Measurements from ENCODE around the gene LDHD.

LDHD gene

DNA sequence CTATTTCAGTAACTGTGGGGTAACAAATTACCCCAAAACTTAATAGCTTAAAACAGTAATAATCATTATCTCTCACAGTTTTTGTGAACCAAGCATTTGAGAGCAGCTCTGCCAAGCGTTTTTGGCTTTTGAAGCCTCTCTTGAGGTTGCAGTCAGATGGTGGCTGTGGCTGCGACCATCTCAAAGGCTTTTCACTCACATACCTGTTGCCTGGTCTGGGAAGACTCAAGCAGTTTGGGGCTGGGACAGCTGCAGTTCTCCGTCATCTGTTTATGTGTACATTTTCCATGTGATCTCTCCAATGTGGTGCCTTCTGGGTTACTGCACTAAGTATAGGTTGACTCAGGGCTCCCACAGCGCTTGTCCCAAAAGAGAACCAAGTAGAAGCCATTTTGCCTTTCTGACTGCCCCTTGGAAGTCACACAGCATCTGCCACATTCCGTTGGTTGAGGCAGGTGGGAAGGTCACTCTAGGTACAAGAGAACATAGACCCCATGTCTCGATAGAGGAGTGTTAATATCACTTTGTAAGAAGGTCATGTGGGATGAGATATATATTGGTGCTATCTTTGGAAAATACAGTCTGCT, 49.6 kb downstream of the LDHD start:
- Histone ChIP-seq H3K4me2 (ENCODE audit: low read depth, low read length, poor library complexity, severe bottlenecking) (no peak overlapping the region), H3K27ac (ENCODE audit: low read depth, low read length) (no peak overlapping the region), H3K9me2 (replicated peaks; ENCODE audit: insufficient read depth, low read length) (no peaks in the 10 kb centered on the region), H3K9me3 (ENCODE audit: insufficient read depth, low read length) (no peaks in the 10 kb centered on the region), H3K9ac (ENCODE audit: low read length) (no peak overlapping the region), H3K27me3 (ENCODE audit: low read length) (no peaks in the 10 kb centered on the region), H2AFZ (ENCODE audit: low read depth, low read length, severe bottlenecking) (no peak overlapping the region), H3K79me2 (ENCODE audit: insufficient read depth, low read length) (no peaks in the 10 kb centered on the region), H3F3A (ENCODE audit: insufficient read depth) (no peaks in the 10 kb centered on the region), H4K20me1 (ENCODE audit: low read depth, low read length) (no peaks in the 10 kb centered on the region), H3K4me3 (ENCODE audit: insufficient read depth, low read length, poor library complexity, severe bottlenecking) (no peak overlapping the region), H3K36me3 (ENCODE audit: low read length) (no peaks in the 10 kb centered on the region)
- TF ChIP-seq, protein P1, sequence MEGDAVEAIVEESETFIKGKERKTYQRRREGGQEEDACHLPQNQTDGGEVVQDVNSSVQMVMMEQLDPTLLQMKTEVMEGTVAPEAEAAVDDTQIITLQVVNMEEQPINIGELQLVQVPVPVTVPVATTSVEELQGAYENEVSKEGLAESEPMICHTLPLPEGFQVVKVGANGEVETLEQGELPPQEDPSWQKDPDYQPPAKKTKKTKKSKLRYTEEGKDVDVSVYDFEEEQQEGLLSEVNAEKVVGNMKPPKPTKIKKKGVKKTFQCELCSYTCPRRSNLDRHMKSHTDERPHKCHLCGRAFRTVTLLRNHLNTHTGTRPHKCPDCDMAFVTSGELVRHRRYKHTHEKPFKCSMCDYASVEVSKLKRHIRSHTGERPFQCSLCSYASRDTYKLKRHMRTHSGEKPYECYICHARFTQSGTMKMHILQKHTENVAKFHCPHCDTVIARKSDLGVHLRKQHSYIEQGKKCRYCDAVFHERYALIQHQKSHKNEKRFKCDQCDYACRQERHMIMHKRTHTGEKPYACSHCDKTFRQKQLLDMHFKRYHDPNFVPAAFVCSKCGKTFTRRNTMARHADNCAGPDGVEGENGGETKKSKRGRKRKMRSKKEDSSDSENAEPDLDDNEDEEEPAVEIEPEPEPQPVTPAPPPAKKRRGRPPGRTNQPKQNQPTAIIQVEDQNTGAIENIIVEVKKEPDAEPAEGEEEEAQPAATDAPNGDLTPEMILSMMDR (IDR thresholded peaks at IDR 0.05; ENCODE audit: insufficient read depth, low read length, poor library complexity, severe bottlenecking), result no peak
- no peak for TF ChIP-seq EZH2phosphoT487 (conservative IDR thresholded peaks at IDR 0.05; ENCODE audit: low read length)

DNA sequence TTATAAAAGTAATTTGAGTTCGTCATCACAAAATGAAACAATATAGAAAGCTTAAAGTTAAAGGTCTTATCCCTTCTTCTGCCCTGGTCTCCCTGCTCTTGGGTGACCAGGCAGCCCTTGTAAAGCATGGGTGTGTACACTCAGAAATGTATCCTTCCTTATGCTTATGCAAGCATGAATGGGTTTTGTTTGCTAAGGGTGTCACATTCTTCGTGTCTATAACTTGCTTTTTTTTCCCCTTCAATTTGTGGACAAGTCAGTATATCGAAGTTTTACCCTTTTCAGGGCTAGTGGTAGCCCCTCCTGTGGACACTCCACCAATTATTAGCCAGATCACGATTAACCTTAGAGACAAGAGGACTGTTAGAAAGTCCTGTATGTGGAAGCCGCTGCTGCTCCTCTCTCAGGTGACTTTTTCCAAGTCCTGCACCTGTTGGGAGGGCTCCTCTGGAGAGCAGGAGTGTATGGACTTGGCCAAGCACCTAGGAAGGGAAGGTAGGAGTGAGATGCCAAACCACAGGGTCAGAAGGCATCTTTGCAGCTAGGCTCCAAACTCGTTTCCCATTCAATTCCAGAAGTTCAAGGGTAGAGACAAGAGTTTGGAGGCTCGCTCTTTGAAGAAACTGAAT, 50.9 kb downstream of the LDHD start:
- no peaks in the 10 kb centered on the region for H3F3A ChIP-seq (ENCODE audit: insufficient read depth)
- no peak overlapping the region for H3K9ac ChIP-seq (ENCODE audit: low read length)
- H3K4me2 ChIP-seq (ENCODE audit: low read depth, low read length, poor library complexity, severe bottlenecking), result no peak overlapping the region
- no peak overlapping the region for H2AFZ ChIP-seq (ENCODE audit: low read depth, low read length, severe bottlenecking)
- no peak overlapping the region for H3K4me3 ChIP-seq (ENCODE audit: insufficient read depth, low read length, poor library complexity, severe bottlenecking)
- H4K20me1 ChIP-seq (ENCODE audit: low read depth, low read length), result no peaks in the 10 kb centered on the region
- no peaks in the 10 kb centered on the region for H3K79me2 ChIP-seq (ENCODE audit: insufficient read depth, low read length)
- H3K27me3 ChIP-seq (ENCODE audit: low read length), result no peaks in the 10 kb centered on the region
- TF ChIP-seq, protein P1 (IDR thresholded peaks at IDR 0.05; ENCODE audit: insufficient read depth, low read length, poor library complexity, severe bottlenecking), result no peak
- no peak for TF ChIP-seq EZH2phosphoT487 (conservative IDR thresholded peaks at IDR 0.05; ENCODE audit: low read length)
- H3K9me3 ChIP-seq (ENCODE audit: insufficient read depth, low read length), result no peaks in the 10 kb centered on the region
- no peaks in the 10 kb centered on the region for H3K9me2 ChIP-seq (replicated peaks; ENCODE audit: insufficient read depth, low read length)
- no peaks in the 10 kb centered on the region for H3K36me3 ChIP-seq (ENCODE audit: low read length)
- H3K27ac ChIP-seq (ENCODE audit: low read depth, low read length), result no peak overlapping the region

DNA sequence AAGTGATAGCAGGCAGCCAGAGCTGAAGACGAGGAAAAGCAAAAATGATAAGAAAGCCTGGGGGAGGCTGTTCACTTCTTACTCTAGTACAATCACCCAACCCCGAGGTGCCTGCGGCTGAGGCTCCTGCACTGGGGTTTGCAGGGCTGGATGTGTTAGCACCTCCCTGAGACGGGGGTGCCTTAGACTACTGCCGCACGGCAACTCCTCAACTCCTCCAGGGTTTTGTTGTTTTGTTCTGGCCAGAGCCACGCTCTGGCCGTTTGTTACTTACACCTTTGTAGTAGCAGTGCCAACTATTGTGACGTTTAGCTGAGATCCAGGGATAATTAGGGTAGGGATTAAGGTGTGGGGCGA, 51.5 kb downstream of the LDHD start:
- H3K4me2 ChIP-seq (ENCODE audit: low read depth, low read length, poor library complexity, severe bottlenecking), result no peak overlapping the region
- no peaks in the 10 kb centered on the region for H3K36me3 ChIP-seq (ENCODE audit: low read length)
- no peak overlapping the region for H3K27ac ChIP-seq (ENCODE audit: low read depth, low read length)
- no peaks in the 10 kb centered on the region for H3K9me2 ChIP-seq (replicated peaks; ENCODE audit: insufficient read depth, low read length)
- no peak overlapping the region for H3K9ac ChIP-seq (ENCODE audit: low read length)
- no peaks in the 10 kb centered on the region for H3K9me3 ChIP-seq (ENCODE audit: insufficient read depth, low read length)
- H3F3A ChIP-seq (ENCODE audit: insufficient read depth), result no peaks in the 10 kb centered on the region
- TF ChIP-seq, protein P1 (IDR thresholded peaks at IDR 0.05; ENCODE audit: insufficient read depth, low read length, poor library complexity, severe bottlenecking), result no peak
- no peak overlapping the region for H2AFZ ChIP-seq (ENCODE audit: low read depth, low read length, severe bottlenecking)
- no peak overlapping the region for H3K4me3 ChIP-seq (ENCODE audit: insufficient read depth, low read length, poor library complexity, severe bottlenecking)
- no peaks in the 10 kb centered on the region for H3K79me2 ChIP-seq (ENCODE audit: insufficient read depth, low read length)
- no peaks in the 10 kb centered on the region for H4K20me1 ChIP-seq (ENCODE audit: low read depth, low read length)
- H3K27me3 ChIP-seq (ENCODE audit: low read length), result no peaks in the 10 kb centered on the region

Data from SU-DHL-6 (cell line).